GM12878 (cell line): ENCODE results near the gene SLF2. TPM values are rescaled to one million over a fixed set of nuclear protein-coding genes. Genes with fewer than 3 reads are reported as not detected.

Experiments
- ATAC-seq: fragments of 200-7000 bp; cut with Tn5 transposase; 3 replicates; pipeline ENCODE4 v1.9.1; 2020; ENCODE audit warnings: mild to moderate bottlenecking, moderate library complexity
- BruUV-seq: library from RNA; stranded (reverse); fragments of 400-500 nt; replicated peaks from 2 replicates; lab custom pipeline; 2021; lab: Mats Ljungman, UMichigan
- CTCF ChIA-PET: fragments of 300-600 bp; sonication (Branson Sonifier 250); formaldehyde crosslinking; extraction: SDS; loops from one replicate; lab custom pipeline; 2021; ENCODE audit warnings: inconsistent platforms; lab: Yijun Ruan, JAX
- POLR2A ChIA-PET: fragments of 350-600 bp; formaldehyde crosslinking; extraction: SDS; loops from one replicate; lab custom pipeline; 2021; ENCODE audit warnings: inconsistent platforms; lab: Charles Lee
- RAD21 ChIA-PET: fragments of 300-600 bp; sonication (Branson Sonifier 250); formaldehyde crosslinking; loops from one replicate; lab custom pipeline; 2023; ENCODE audit warnings: antibody characterized with exemption; ENCODE audit not compliant: unreplicated experiment; lab: Charles Lee
- SMC1A ChIA-PET: fragments of 300-600 bp; sonication (Branson Sonifier 250); formaldehyde crosslinking; loops from one replicate; lab custom pipeline; 2023; ENCODE audit not compliant: unreplicated experiment, uncharacterized antibody; lab: Charles Lee
- DNase-seq: peaks from one replicate; pipeline ENCODE4 v3.0.0-alpha.2; 2011; ENCODE audit warnings: low read depth, low spot score
- FAIRE-seq: peaks from 3 replicates; lab custom pipeline; 2011; peaks lifted over from hg19 to GRCh38; lab: Jason Lieb, UNC
- H2AFZ ChIP-seq: 2 replicates; pipeline ENCODE4 v1.6.0; 2011; ENCODE audit warnings: low read depth, low read length, control low read depth; ENCODE audit not compliant: control insufficient read depth
- H3K27ac ChIP-seq: 2 replicates; pipeline ENCODE4 v1.5.1; 2011; ENCODE audit warnings: control low read depth; ENCODE audit not compliant: control insufficient read depth, insufficient read depth
- H3K27me3 ChIP-seq, 2 experiments: replicated peaks in 1 of 2; 2 replicates each; pipeline versions ENCODE4 v1.6.0 to v1.6.1; 2011; ENCODE audit warnings: low read length in 1 of 2; ENCODE audit not compliant: control insufficient read depth in 2 of 2, insufficient read depth in 2 of 2
- H3K36me3 ChIP-seq, 2 experiments: 2 replicates each; pipeline ENCODE4 v1.5.1; 2011; ENCODE audit warnings: low read length in 1 of 2; ENCODE audit not compliant: control insufficient read depth in 2 of 2, insufficient read depth in 2 of 2
- H3K4me1 ChIP-seq: 2 replicates; pipeline ENCODE4 v1.6.1; 2011; ENCODE audit warnings: mild to moderate bottlenecking, low read length, moderate library complexity, mixed read lengths; ENCODE audit not compliant: control insufficient read depth, insufficient read depth
- H3K4me2 ChIP-seq: 2 replicates; pipeline ENCODE4 v1.6.0; 2011; ENCODE audit warnings: control low read depth; ENCODE audit not compliant: control insufficient read depth, insufficient read depth
- H3K4me3 ChIP-seq: fragments of 200-600 bp; sonication (generic); 2 replicates; pipeline ENCODE4 v1.5.1; 2016
- H3K79me2 ChIP-seq: 2 replicates; pipeline ENCODE4 v1.6.0; 2011; ENCODE audit warnings: low read length; ENCODE audit not compliant: control insufficient read depth, insufficient read depth
- H3K9ac ChIP-seq: 2 replicates; pipeline ENCODE4 v1.8.0; 2011; ENCODE audit warnings: low read length, control low read depth, mixed read lengths; ENCODE audit not compliant: control insufficient read depth, insufficient read depth
- H3K9me3 ChIP-seq: replicated peaks from 3 replicates; pipeline ENCODE4 v1.5.1; 2011; ENCODE audit warnings: mild to moderate bottlenecking, low read length; ENCODE audit not compliant: control insufficient read depth, insufficient read depth
- H4K20me1 ChIP-seq: 2 replicates; pipeline ENCODE4 v1.6.0; 2011; ENCODE audit not compliant: control insufficient read depth, insufficient read depth
- BCL11A ChIP-seq: IDR thresholded peaks from 2 replicates; pipeline ENCODE4 v1.6.1; 2011; ENCODE audit warnings: low read depth, low read length
- BMI1 ChIP-seq: fragments of 450-650 bp; IDR thresholded peaks from 2 replicates; pipeline ENCODE4 v1.6.1; 2016; ENCODE audit warnings: mild to moderate bottlenecking, moderate library complexity, borderline replicate concordance
- CHD2 ChIP-seq: IDR thresholded peaks from 2 replicates; pipeline ENCODE4 v1.6.1; 2011; ENCODE audit warnings: low read depth, low read length, improper control_type of control experiment, borderline replicate concordance
- CHD4 ChIP-seq: fragments of 200-600 bp; sonication (generic); IDR thresholded peaks from 2 replicates; pipeline ENCODE4 v1.6.1; 2016; ENCODE audit warnings: mild to moderate bottlenecking
- ETV6 ChIP-seq, 2 experiments: fragments of 450-650 bp in 1 of 2; IDR thresholded peaks in 1 of 2; conservative IDR thresholded peaks in 1 of 2; 2 replicates each; pipeline ENCODE4 v1.6.1; 2014; ENCODE audit warnings: antibody characterized with exemption in 1 of 2, borderline replicate concordance in 1 of 2, low read depth in 1 of 2, mild to moderate bottlenecking in 1 of 2, moderate library complexity in 1 of 2
- IKZF1 ChIP-seq: fragments of 450-650 bp; conservative IDR thresholded peaks from 2 replicates; pipeline ENCODE4 v1.6.1; 2017; ENCODE audit warnings: antibody characterized with exemption, mild to moderate bottlenecking
- IRF4 ChIP-seq: IDR thresholded peaks from 2 replicates; pipeline ENCODE4 v1.6.1; 2011; ENCODE audit warnings: low read depth, low read length
- LARP7 ChIP-seq: fragments of 450-650 bp; IDR thresholded peaks from 2 replicates; pipeline ENCODE4 v1.6.1; 2017; ENCODE audit warnings: mild to moderate bottlenecking
- MTA2 ChIP-seq: fragments of 450-650 bp; IDR thresholded peaks from 2 replicates; pipeline ENCODE4 v1.6.1; 2016; ENCODE audit warnings: low read depth, mild to moderate bottlenecking, moderate library complexity
- MXI1 ChIP-seq: fragments of 150-350 bp; IDR thresholded peaks from 2 replicates; pipeline ENCODE4 v1.6.1; 2011; ENCODE audit warnings: low read depth, mild to moderate bottlenecking, inconsistent platforms, low read length, improper control_type of control experiment
- RELA ChIP-seq: fragments of 450-650 bp; IDR thresholded peaks from 2 replicates; pipeline ENCODE4 v1.8.0; 2014; ENCODE audit warnings: borderline replicate concordance; ENCODE audit not compliant: partially characterized antibody
- RFX5 ChIP-seq: IDR thresholded peaks from 2 replicates; pipeline ENCODE4 v1.6.1; 2011; ENCODE audit warnings: low read depth, low read length, improper control_type of control experiment
- SMC3 ChIP-seq: IDR thresholded peaks from 2 replicates; pipeline ENCODE4 v1.6.1; 2011; ENCODE audit warnings: low read length, improper control_type of control experiment, borderline replicate concordance
- SPI1 ChIP-seq: IDR thresholded peaks from 2 replicates; pipeline ENCODE4 v1.6.1; 2011; ENCODE audit warnings: low read depth, mild to moderate bottlenecking, low read length, moderate library complexity, borderline replicate concordance; ENCODE audit not compliant: insufficient read depth
- TAF1 ChIP-seq: IDR thresholded peaks from 2 replicates; pipeline ENCODE4 v1.6.1; 2011; ENCODE audit warnings: mild to moderate bottlenecking, low read depth, low read length, borderline replicate concordance
- YBX1 ChIP-seq: fragments of 450-650 bp; IDR thresholded peaks from 2 replicates; pipeline ENCODE4 v1.6.1; 2016; ENCODE audit warnings: antibody characterized with exemption
- YY1 ChIP-seq: IDR thresholded peaks from 2 replicates; pipeline ENCODE4 v1.6.1; 2011; ENCODE audit warnings: low read depth, mild to moderate bottlenecking, low read length
- ZSCAN29 ChIP-seq: fragments of 450-650 bp; IDR thresholded peaks from 2 replicates; pipeline ENCODE4 v1.6.1; 2017; ENCODE audit warnings: mild to moderate bottlenecking, moderate library complexity
- WGBS: methylation state at CpG from one replicate; pipeline ENCODE4 v1.1.6; 2016; ENCODE audit warnings: low lambda C conversion rate; ENCODE audit not compliant: insufficient replicate concordance, insufficient coverage; ENCODE audit errors: missing lambda C conversion rate; 5-methylcytosine and 5-hydroxymethylcytosine counted together
- in situ Hi-C: fragments of 300-500 bp; cut with MboI; formaldehyde crosslinking; loops from 9 replicates; pipeline ENCODE4 v1.14.3; 2018; ENCODE audit warnings: mixed read lengths
- intact Hi-C: fragments of 100-400 bp; cut with micrococcal nuclease; formaldehyde crosslinking; loops from one replicate; pipeline ENCODE4 v1.14.2; 2022; ENCODE audit not compliant: unreplicated experiment
- polyA plus RNA-seq, 11 experiments: library from polyadenylated mRNA; depleted of rRNA in 4 of 11; unstranded in 6 of 11; stranded (reverse) in 5 of 11; fragments of >200 nt; fragmentation: Nextera tagmentation in 4 of 11; fragmentation: Illumina TruSeq in 1 of 11; extraction: Ambion mirVana in 4 of 11; extraction: Trizol in 1 of 11; gene quantifications; 1 replicate in 1 of 11; 2 replicates in 10 of 11; pipeline versions ENCODE4 v1.2.1 to v1.2.3, GENCODE V29; 2011 to 2016; ENCODE audit warnings: inconsistent platforms in 2 of 11, missing spikeins in 2 of 11, low read depth in 1 of 11
- total RNA-seq, 4 experiments: library from RNA; depleted of rRNA in 3 of 4; stranded (reverse); fragments of >200 nt in 3 of 4; fragmentation: Illumina TruSeq in 1 of 4; extraction: Trizol in 1 of 4; gene quantifications; 2 replicates each; pipeline versions ENCODE4 v1.2.1 to v1.2.3, GENCODE V29; 2013 to 2021
- TF ChIP-seq, protein P1 (sequence below): fragments of 150-350 bp; IDR thresholded peaks from 2 replicates; pipeline ENCODE4 v1.6.1; 2016; ENCODE audit warnings: low read depth, low read length
- TF ChIP-seq, protein P2 (sequence below): fragments of 450-650 bp; IDR thresholded peaks from 2 replicates; pipeline ENCODE4 v1.6.1; 2017; ENCODE audit warnings: mild to moderate bottlenecking

Gene SLF2
- total and polyA plus RNA-seq, 10 of the 15 experiments (the other 5 are each of a cell fraction or from before 2014, with no cell fraction given), result 3.0 to 25.2 (median 17.9) TPM

DNA sequence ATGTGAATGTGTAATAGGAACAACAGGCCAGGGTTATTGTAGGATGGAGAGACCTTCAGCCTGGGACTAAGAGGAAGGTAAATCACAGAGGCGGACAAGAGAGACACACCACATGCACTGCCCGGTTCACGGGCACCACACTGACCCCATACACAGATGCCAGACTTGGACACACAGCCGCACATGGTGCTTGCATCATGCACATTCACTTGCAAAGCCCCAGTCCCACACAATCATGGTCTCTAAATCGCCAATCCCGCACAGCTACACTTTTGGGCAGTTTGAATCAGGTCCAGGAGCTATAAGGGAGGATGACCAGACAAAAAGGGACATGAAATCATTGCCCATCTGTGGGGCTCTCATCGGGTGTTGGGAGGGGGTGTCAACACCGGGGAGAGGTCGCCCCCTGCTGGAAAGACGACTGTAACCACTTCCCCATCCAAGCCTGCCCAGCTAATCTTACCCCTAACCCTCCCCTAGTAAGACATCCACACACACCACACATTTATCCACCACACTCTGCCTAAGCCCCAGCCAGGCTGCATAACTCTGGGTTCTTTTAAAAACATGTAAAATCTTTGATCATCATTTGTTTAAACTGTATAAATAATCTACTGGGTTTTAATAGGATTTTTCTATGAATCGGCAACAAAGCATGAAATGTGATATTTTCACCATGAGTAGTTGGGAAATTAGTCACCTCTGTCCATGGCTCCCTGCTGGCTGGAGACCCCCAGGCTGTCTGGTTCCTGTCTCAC, 40.5 kb upstream of the SLF2 start:
- Histone ChIP-seq H3K36me3 (no peaks in the 10 kb centered on the region), H4K20me1 (no peaks in the 10 kb centered on the region), H3K27ac (no peak overlapping the region), H3K79me2 (no peaks in the 10 kb centered on the region), H3K9me3 (no peaks in the 10 kb centered on the region), H3K4me1 (no peaks in the 10 kb centered on the region), H2AFZ (no peak overlapping the region), H3K4me2 (no peak overlapping the region), H3K4me3 (no peak overlapping the region), H3K27me3 (peaks cover 0 to 2% of the 10 kb centered on the region in 2 experiments; a peak in 1 of 4 replicates), H3K9ac (no peak overlapping the region)
- FAIRE-seq (no peak), ATAC-seq (peak; percentile 96), DNase-seq (no peak)
- ChIA-PET CTCF (interaction anchor here (0.7 to 2.2 kb wide), 15 partner anchors 10 to 327 kb away, joined by 3 to 11 read pairs (median 4); no protein-coding TSS in a partner anchor), SMC1A (interaction anchor here (0.6 to 1.1 kb wide), 3 partner anchors 128 to 529 kb away, joined by 3 read pairs; no protein-coding TSS in a partner anchor), POLR2A (no interaction called here), RAD21 (interaction anchor here (0.6 to 1.2 kb wide), 3 partner anchors 309 to 438 kb away, joined by 3 read pairs; partner anchors contain the start of gene HIF1AN)
- BruUV-seq, result no TSS peak
- in situ Hi-C loops, result loop anchor here (5.0 kb wide), 1 partner anchor 200 kb away; no protein-coding TSS in a partner anchor
- WGBS, result 22% methylated on average over 11 of the region's 11 CpGs
- intact Hi-C loops, result loop anchor here (1.0 to 10.0 kb wide), 3 partner anchors 127 to 437 kb away; partner anchors contain the start of gene PAX2
- TF ChIP-seq CHD4, result no peak
- no peak for TF ChIP-seq CHD2
- no peak for TF ChIP-seq IKZF1
- no peak for TF ChIP-seq IRF4
- TF ChIP-seq ETV6 (conservative IDR thresholded peaks at IDR 0.05 in 1 of 2, IDR thresholded peaks at IDR 0.05 in 1 of 2; ENCODE audit: borderline replicate concordance in 1 of 2, low read depth in 1 of 2), result no peak
- TF ChIP-seq BMI1, result no peak
- TF ChIP-seq MTA2, result no peak
- TF ChIP-seq YY1, result 0 out of 2 replicates have a peak, but pooled peaks have one; percentile 9
- TF ChIP-seq TAF1, result no peak
- TF ChIP-seq MXI1, result no peak
- TF ChIP-seq BCL11A, result no peak
- TF ChIP-seq YBX1, result no peak
- peak; percentile 72; the same call in 1 of the 2 replicates for TF ChIP-seq SPI1
- TF ChIP-seq RFX5, result no peak
- TF ChIP-seq, protein P1, sequence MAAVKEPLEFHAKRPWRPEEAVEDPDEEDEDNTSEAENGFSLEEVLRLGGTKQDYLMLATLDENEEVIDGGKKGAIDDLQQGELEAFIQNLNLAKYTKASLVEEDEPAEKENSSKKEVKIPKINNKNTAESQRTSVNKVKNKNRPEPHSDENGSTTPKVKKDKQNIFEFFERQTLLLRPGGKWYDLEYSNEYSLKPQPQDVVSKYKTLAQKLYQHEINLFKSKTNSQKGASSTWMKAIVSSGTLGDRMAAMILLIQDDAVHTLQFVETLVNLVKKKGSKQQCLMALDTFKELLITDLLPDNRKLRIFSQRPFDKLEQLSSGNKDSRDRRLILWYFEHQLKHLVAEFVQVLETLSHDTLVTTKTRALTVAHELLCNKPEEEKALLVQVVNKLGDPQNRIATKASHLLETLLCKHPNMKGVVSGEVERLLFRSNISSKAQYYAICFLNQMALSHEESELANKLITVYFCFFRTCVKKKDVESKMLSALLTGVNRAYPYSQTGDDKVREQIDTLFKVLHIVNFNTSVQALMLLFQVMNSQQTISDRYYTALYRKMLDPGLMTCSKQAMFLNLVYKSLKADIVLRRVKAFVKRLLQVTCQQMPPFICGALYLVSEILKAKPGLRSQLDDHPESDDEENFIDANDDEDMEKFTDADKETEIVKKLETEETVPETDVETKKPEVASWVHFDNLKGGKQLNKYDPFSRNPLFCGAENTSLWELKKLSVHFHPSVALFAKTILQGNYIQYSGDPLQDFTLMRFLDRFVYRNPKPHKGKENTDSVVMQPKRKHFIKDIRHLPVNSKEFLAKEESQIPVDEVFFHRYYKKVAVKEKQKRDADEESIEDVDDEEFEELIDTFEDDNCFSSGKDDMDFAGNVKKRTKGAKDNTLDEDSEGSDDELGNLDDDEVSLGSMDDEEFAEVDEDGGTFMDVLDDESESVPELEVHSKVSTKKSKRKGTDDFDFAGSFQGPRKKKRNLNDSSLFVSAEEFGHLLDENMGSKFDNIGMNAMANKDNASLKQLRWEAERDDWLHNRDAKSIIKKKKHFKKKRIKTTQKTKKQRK, result no peak
- TF ChIP-seq LARP7, result peak; percentile 33; the same call in 1 of the 2 replicates
- TF ChIP-seq, protein P2, sequence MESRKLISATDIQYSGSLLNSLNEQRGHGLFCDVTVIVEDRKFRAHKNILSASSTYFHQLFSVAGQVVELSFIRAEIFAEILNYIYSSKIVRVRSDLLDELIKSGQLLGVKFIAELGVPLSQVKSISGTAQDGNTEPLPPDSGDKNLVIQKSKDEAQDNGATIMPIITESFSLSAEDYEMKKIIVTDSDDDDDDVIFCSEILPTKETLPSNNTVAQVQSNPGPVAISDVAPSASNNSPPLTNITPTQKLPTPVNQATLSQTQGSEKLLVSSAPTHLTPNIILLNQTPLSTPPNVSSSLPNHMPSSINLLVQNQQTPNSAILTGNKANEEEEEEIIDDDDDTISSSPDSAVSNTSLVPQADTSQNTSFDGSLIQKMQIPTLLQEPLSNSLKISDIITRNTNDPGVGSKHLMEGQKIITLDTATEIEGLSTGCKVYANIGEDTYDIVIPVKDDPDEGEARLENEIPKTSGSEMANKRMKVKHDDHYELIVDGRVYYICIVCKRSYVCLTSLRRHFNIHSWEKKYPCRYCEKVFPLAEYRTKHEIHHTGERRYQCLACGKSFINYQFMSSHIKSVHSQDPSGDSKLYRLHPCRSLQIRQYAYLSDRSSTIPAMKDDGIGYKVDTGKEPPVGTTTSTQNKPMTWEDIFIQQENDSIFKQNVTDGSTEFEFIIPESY, result no peak
- no peak for TF ChIP-seq RELA
- TF ChIP-seq SMC3, result peak; percentile 51; the same call in 1 of the 2 replicates
- TF ChIP-seq ZSCAN29, result no peak
